NCI-H510A (cell line): ENCODE measurements around the gene NAGPA.

Experiments
- DNase-seq: peaks from one replicate; lab custom pipeline; 2025; lab: John Stamatoyannopoulos, UW

NAGPA gene

DNA sequence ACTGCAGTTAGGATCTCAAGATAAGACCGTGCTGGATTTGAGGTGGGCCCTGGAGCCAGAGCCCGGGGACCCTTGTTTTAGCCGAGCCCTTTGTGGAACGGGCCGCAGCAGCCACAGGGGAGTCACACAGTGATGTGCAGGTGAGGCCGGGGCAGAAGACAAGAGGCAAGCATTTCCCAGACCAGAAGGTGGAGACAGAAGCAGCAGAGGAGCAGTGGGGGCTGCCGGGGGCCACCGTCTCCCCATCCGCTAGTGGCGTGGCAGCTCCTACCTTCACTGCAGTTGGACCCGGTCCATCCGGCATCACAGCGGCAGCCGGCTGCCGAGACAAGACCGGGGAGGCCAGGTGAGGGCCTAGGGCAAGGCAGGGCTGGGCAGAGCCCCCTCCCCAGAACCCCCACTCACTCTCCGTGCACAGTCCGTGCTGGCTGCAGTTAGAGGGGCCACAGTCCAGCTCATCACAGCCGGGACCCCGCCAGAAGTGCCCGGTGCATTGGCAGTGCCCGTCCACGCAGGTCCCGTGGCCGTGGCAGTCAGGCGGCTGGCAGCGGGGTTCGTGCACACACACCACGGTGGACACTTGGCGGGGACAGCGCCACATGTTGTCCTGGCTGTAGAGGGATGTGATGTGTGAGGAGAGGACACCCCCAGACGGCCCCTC is 6.0 kb downstream of the NAGPA start:
- no peak for DNase-seq

DNA sequence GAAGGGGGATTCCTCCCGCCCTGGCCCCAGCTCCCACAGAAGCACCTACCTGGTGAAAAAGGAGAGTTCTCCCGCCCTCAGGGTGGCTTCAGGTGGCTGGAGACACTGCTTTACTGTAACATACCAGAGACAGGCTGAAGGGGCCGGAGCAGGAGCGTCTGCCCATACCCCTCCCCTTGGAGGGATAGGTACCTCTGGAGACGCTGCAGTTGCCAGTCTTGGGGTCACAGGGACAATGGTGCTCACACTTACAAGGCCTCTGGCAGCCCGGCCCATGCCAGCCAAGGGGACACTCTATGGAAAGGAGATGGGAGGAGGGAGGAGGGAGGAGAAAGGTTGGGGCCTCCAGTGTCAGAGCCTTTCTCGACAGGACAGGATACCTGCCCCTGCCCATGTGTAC is 6.6 kb downstream of the NAGPA start:
- no peak for DNase-seq

DNA sequence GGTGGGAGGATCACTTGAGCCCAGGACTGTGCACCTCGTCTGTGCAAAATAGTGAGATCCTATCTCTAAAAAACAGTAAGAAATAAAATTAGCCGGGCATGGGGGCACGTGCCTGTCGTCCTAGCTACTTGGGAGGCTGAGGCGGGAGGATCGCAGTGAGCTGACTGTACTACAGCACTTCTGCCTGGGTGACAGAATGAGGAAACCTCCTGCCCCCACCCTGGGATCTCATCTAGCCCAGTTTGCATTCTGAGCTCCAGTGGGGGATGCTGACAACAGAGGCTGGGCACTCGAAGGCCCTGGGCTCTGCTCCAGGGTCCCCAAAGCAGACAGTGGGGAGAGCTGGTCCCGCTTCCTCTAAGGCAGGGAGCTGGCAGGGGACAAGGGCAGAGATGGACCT is 7.1 kb downstream of the NAGPA start:
- DNase-seq = no peak

DNA sequence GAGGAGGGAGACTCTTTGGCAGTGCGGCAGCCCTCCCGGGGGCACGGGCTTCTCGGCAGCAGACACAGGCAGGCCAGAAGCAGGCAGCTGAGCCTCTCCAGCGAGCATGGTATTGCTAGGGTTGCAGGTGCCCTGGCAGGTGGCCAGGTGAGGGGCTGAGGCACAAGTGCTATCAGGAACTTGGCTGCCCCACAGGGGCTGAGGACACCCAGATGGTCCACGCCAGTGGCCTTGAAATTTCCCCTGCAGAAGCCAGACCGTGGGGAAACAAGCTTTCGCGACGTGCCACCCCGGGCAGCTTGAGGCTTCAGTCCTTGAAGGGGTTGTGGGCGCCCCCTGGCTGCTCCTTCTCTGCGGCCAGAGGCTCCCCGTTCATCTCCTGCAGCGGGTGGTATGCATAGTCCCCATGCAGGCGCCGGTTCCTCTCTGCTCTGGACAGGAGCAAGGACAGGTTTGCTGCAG is 8.5 kb downstream of the NAGPA start:
- DNase-seq = no peak

- peak; percentile 26 for DNase-seq
These were observed 9.1 kb downstream of the NAGPA start for GRCh38 chr16:5024632-5025031.

- DNase-seq = no peak
These were observed 11.2 kb downstream of the NAGPA start for GRCh38 chr16:5022521-5022920.

DNA sequence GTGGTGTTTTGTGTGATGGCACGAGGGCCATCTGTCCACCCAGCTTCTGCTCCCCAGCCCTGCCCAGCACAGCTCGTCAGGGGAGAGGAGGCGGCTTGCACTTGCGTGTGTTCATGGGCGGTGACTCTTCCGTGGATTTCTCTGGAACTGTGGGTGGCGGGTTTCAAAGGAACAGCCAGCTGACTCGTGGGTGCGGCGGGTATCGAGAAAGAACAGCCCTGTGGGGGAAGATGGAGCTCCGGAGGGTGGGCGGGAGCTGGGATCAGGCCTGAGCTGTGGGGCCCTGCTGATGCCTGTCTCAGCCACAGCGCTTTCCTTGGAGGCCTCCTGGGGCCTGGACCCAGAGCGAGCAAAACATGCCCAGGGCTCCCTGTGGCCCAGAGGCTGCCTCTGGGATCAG is 13.2 kb downstream of the NAGPA start:
- DNase-seq = no peak

- DNase-seq = no peak
These were observed 14.0 kb downstream of the NAGPA start for GRCh38 chr16:5019775-5020174.

GRCh38 chr16:5018793-5019192 is 14.9 kb downstream of the NAGPA start:
- DNase-seq = no peak

DNA sequence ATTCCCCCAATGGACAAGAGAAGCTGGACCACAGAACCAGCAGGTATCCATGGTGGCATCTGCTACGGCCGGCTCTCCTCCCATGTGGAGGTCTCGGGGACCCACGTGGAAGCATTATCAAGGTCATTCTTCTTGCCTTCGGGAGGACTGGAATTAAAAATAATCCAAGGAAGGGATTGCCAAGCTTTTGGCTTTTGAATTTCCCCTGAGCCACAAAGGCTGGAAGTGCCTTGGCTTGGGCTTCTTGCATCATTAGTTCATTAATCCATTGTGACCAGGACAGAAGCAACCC is 16.1 kb downstream of the NAGPA start:
- no peak for DNase-seq

GRCh38 chr16:5016967-5017677 is 16.6 kb downstream of the NAGPA start:
- no peak for DNase-seq

DNA sequence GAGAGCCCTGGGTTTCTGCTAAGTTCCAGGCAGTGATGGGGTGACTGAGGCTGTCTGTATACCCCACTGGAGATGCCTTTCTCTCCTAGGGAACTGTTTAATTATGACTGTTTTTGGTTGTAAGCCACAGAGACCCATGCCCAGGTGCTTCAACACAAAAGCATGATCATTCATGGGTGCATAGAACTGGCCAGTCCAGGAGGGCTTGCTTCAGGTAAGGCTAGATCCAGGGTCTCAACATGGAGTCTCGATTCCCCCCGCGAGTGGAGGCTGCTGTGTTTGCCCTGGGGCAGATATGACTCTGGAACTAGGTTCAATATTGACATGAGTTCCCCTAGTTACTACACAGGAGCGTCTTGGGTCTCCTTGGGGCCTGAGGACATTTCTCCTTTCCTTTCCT is 17.8 kb downstream of the NAGPA start:
- no peak for DNase-seq

- no peak for DNase-seq
These were observed 18.4 kb downstream of the NAGPA start for GRCh38 chr16:5015351-5015750.

- no peak for DNase-seq
These were observed 20.8 kb downstream of the NAGPA start for GRCh38 chr16:5012887-5013286.

- DNase-seq = no peak
These were observed 22.1 kb downstream of the NAGPA start for GRCh38 chr16:5011637-5012036.

GRCh38 chr16:5010576-5011329 is 23.0 kb downstream of the NAGPA start:
- no peak for DNase-seq

DNA sequence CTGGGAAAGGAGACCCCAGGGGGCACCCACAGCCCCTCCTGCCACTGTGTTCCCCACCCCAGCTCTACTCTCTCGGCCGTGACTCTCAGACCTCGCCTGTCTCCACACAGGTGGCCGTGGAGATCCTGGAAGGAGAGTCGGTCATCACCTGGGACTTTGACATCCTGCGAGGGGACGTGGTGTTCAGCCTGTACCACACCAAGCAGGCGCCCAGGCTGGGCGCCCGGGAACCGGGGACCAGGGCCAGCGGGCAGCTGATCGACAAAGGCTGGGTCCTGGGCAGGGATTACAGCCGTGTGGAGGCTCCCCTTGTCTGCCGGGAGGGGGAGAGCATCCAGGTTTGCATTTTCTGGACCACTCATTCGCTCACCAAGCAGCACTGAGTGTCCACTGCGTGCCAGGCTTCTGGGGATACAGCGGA is 25.4 kb downstream of the NAGPA start:
- no peak for DNase-seq

DNA sequence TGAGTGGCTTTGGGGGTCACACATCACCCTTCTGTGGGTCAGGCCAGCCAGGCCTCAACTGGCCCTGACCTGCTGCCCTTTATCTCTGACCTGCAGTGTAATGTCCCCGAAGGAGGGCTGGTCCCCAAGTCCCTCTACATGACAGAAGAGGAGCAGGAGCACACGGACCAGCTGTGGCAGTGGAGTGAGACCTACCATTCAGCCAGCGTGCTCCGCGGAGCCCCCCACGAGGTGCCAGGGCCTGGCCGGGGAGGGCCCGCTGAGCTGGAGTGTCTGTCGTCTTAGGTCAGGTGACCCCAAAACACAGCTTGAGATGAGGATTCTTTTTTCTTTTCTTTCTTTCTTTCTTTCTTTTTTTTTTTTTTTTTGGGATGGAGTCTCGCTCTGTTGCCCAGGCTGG is 26.5 kb downstream of the NAGPA start:
- no peak for DNase-seq

DNA sequence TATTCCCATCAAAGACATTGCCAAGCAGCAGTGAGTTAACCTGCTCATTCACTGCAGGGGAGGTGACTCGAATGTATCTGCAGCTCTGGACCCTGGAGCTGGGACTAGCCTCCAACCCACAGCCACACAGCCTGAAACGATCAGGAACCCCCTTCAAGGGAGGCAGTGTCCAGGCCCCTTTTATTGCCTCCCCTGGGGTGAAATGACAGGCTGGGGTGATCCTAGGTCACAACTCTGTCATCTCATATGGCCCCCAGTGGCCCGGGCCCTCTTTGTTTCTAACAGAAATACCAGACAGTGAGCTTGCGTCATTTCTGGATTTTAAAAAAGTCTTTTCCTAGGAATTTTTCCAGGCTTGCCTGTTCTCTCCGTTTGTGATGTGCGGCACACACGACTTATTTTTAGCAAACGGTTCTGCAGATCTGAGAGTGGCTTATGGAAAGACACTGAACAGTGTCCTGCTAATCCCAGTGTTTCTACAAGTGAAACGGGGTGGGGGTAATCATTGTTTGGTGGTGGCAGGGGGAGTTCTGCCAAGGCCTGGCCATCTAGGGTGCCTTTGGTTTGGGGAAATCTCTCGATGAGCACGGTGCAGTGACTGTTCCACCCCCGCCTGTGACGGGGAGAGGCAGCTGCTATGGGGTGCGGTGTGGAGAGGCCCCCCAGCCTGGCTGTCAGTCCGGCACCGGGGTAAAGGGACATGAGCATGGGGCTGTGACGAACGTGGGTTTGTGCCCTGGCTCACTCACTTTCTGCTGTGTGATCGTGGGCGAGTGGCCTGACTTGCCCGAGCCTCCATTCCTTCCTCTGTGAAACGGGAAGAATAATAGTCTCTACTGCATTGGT is 27.2 kb downstream of the NAGPA start:
- no peak for DNase-seq

GRCh38 chr16:5005916-5006315 is 27.8 kb downstream of the NAGPA start:
- no peak for DNase-seq

DNA sequence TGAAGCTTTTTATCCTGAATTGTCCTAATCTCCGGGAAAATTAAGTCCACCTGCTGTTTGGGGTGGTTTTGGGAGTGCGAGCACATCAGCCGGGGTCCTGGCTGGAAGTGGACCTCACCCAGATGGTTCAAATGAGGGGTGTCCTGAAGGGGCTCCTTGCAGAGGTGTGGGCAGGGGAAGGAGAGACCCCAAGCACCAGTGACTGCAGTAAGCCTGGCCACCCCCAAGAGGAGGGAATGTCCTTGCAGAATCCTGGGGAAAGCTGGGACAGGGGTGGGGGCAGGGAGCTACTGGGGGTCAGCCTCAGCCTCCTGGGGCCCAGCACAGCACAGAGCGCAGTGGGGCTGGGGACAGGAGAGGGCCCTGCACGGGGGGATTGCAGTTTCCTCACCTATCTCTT is 29.4 kb downstream of the NAGPA start:
- no peak for DNase-seq

- no peak for DNase-seq
These were observed 29.9 kb downstream of the NAGPA start for GRCh38 chr16:5003828-5004227.
